HG03442 (cell line): Measurements from ENCODE around the gene PRICKLE4.

ENCODE experiments used
- ATAC-seq: cut with Tn5 transposase; IDR thresholded peaks from one replicate; pipeline ENCODE4 v1.9.1; 2021; ENCODE audit warnings: mild to moderate bottlenecking, moderate library complexity; ENCODE audit not compliant: unreplicated experiment

PRICKLE4 gene

GRCh38 chr6:41770381-41771057 is 10.1 kb upstream of the PRICKLE4 start:
- ATAC-seq, result no peak

- ATAC-seq, result no peak
Observed at GRCh38 chr6:41771058-41771983, 9.3 kb upstream of the PRICKLE4 start.

- no peak for ATAC-seq
Observed at GRCh38 chr6:41774841-41775240, 5.7 kb upstream of the PRICKLE4 start.

GRCh38 chr6:41775293-41775882 is 5.2 kb upstream of the PRICKLE4 start:
- no peak for ATAC-seq

- ATAC-seq, result no peak
Observed at GRCh38 chr6:41777551-41778285, 2.9 kb upstream of the PRICKLE4 start.

GRCh38 chr6:41778895-41779294 is 1.7 kb upstream of the PRICKLE4 start:
- no peak for ATAC-seq

GRCh38 chr6:41779336-41779735 is 1.2 kb upstream of the PRICKLE4 start:
- no peak for ATAC-seq

- peak; percentile 93 for ATAC-seq
Observed at GRCh38 chr6:41779788-41780550, 613 bp upstream of the PRICKLE4 start, which contains the start of gene FRS3. Gene FRS3 (minus strand): TSS chr6:41779900. CDS start chr6:41776987, 2,913 bp downstream.

- no peak for ATAC-seq
Observed at GRCh38 chr6:41781366-41781730, 766 bp downstream of the PRICKLE4 start.

GRCh38 chr6:41783106-41783780 is 2.7 kb downstream of the PRICKLE4 start:
- ATAC-seq, result no peak

- ATAC-seq, result no peak
Observed at GRCh38 chr6:41784581-41785171, 4.1 kb downstream of the PRICKLE4 start.

GRCh38 chr6:41785254-41785653 is 4.7 kb downstream of the PRICKLE4 start:
- no peak for ATAC-seq

GRCh38 chr6:41785689-41786450 is 5.3 kb downstream of the PRICKLE4 start:
- no peak for ATAC-seq

GRCh38 chr6:41786451-41787218 is 6.1 kb downstream of the PRICKLE4 start:
- peak; percentile 61 for ATAC-seq

GRCh38 chr6:41787219-41787917 is 6.8 kb downstream of the PRICKLE4 start, which contains the start of gene TOMM6:
Gene TOMM6 (plus strand): TSS chr6:41787694. CDS start chr6:41787698, 4 bp downstream.
- ATAC-seq, result peak; percentile 71

- no peak for ATAC-seq
Observed at GRCh38 chr6:41789390-41789724, 8.8 kb downstream of the PRICKLE4 start.

- no peak for ATAC-seq
Observed at GRCh38 chr6:41790045-41790444, 9.5 kb downstream of the PRICKLE4 start.
